Naive thymus-derived CD8-positive, alpha-beta T cell (primary cell): ENCODE results near the gene PGBD5. TPM values are rescaled to one million over a fixed set of nuclear protein-coding genes. Genes with fewer than 3 reads are reported as not detected.

Experiments
- ATAC-seq, 2 donors: fragments of 150-1000 bp; cut with Tn5 transposase in 1 of 2; sonication (Bioruptor Pico), chemical (Tn5 transposase) in 1 of 2; 1 replicate in 1 of 2; 2 replicates in 1 of 2; pipeline ENCODE4 v1.10.0; 2021; ENCODE audit warnings: mild to moderate bottlenecking in 2 of 2, moderate library complexity in 2 of 2
- POLR2A ChIA-PET: fragments of 350-600 bp; sonication (Branson Sonifier 250); formaldehyde crosslinking; loops from one replicate; lab custom pipeline; 2021; ENCODE audit warnings: antibody characterized with exemption; lab: Charles Lee
- DNase-seq, 10 donors: peaks; one replicate each; pipeline versions ENCODE4 v3.0.0 to v3.0.0-alpha.2; 2020 to 2022
- H3K27ac Mint-ChIP-seq, 10 donors: one replicate each; pipeline ENCODE4 v1.8.0; 2020 to 2022; ENCODE audit warnings: mild to moderate bottlenecking in 10 of 10, mixed read lengths in 10 of 10, moderate library complexity in 4 of 10, inconsistent platforms in 1 of 10
- H3K27me3 Mint-ChIP-seq, 5 donors: one replicate each; pipeline ENCODE4 v1.8.0; 2021 to 2022; ENCODE audit warnings: mixed read lengths in 5 of 5
- H3K36me3 Mint-ChIP-seq, 3 donors: one replicate each; pipeline ENCODE4 v1.8.0; 2020 to 2022; ENCODE audit warnings: mixed read lengths in 3 of 3, mild to moderate bottlenecking in 2 of 3, inconsistent platforms in 1 of 3
- H3K4me1 Mint-ChIP-seq, 4 donors: one replicate each; pipeline ENCODE4 v1.8.0; 2021 to 2022; ENCODE audit warnings: mixed read lengths in 4 of 4
- H3K4me3 Mint-ChIP-seq, 10 donors: one replicate each; pipeline ENCODE4 v1.8.0; 2020 to 2022; ENCODE audit warnings: mild to moderate bottlenecking in 10 of 10, mixed read lengths in 10 of 10, moderate library complexity in 6 of 10, inconsistent platforms in 1 of 10
- H3K9me3 Mint-ChIP-seq, 9 donors: one replicate each; pipeline ENCODE4 v1.8.0; 2020 to 2022; ENCODE audit warnings: mixed read lengths in 9 of 9, mild to moderate bottlenecking in 3 of 9, inconsistent platforms in 1 of 9, moderate library complexity in 1 of 9
- polyA plus RNA-seq, 3 donors: library from polyadenylated mRNA; unstranded; fragments of 300-500 nt; fragmentation: Illumina TruSeq; gene quantifications; one replicate each; pipeline ENCODE4 v1.2.3, GENCODE V29; 2021
- total RNA-seq, 8 experiments: library from RNA in 2 of 8; stranded (reverse) in 2 of 8; gene quantifications; one replicate each; pipeline ENCODE4 v1.2.3 and lab custom pipeline; 2021 to 2026

Gene PGBD5
- total and polyA plus RNA-seq, 5 experiments from 2014 or later: not detected

- H3K4me3 Mint-ChIP-seq: peak overlapping the region in 5 of 10 donors; percentile 3 to 74 (median 32)
- DNase-seq: no peak
- H3K36me3 Mint-ChIP-seq: peaks cover 0 to 2% (median 0%) of the 10 kb centered on the region in 3 donors
- ATAC-seq: no peak
- H3K9me3 Mint-ChIP-seq: no peaks in the 10 kb centered on the region
- H3K27ac Mint-ChIP-seq: peak overlapping the region in 5 of 10 donors; percentile 10 to 88 (median 62)
- peaks cover 13 to 28% (median 17%) of the 10 kb centered on the region in 4 donors for H3K4me1 Mint-ChIP-seq
- peaks cover 0 to 15% (median 8%) of the 10 kb centered on the region in 5 donors for H3K27me3 Mint-ChIP-seq
- POLR2A ChIA-PET: no interaction called here
Measured at GRCh38 chr1:230292689-230293389, 133.3 kb downstream of the PGBD5 start.

GRCh38 chr1:230291731-230292620 lies 134.2 kb downstream of the PGBD5 start:
- DNase-seq (peak in 5 of 10 donors; percentile 8 to 42 (median 28)), ATAC-seq (peak; percentile 61 to 77)
- Mint-ChIP-seq H3K4me1 (peaks cover 13 to 28% (median 17%) of the 10 kb centered on the region in 4 donors), H3K4me3 (peak overlapping the region; percentile 15 to 83 (median 68)), H3K36me3 (no peaks in the 10 kb centered on the region), H3K27me3 (peaks cover 0 to 19% (median 8%) of the 10 kb centered on the region in 5 donors), H3K9me3 (no peaks in the 10 kb centered on the region), H3K27ac (peak overlapping the region in 8 of 10 donors; percentile 47 to 88 (median 60))
- POLR2A ChIA-PET: interaction anchor here (0.6 to 0.7 kb wide), 2 partner anchors 10 to 646 kb away, joined by 4 to 7 read pairs; no protein-coding TSS in a partner anchor

- Mint-ChIP-seq H3K27ac (no peak overlapping the region), H3K4me1 (peaks cover 13 to 28% (median 18%) of the 10 kb centered on the region in 4 donors), H3K4me3 (no peak overlapping the region), H3K9me3 (no peaks in the 10 kb centered on the region), H3K27me3 (peaks cover 0 to 19% (median 8%) of the 10 kb centered on the region in 5 donors), H3K36me3 (no peaks in the 10 kb centered on the region)
- ATAC-seq: no peak
- DNase-seq: no peak
- POLR2A ChIA-PET: no interaction called here
Measured at GRCh38 chr1:230289350-230289644, 136.8 kb downstream of the PGBD5 start.

GRCh38 chr1:230288641-230289349 lies 137.3 kb downstream of the PGBD5 start:
- POLR2A ChIA-PET: no interaction called here
- H3K27ac Mint-ChIP-seq: no peak overlapping the region
- H3K4me3 Mint-ChIP-seq: peak overlapping the region in 1 of 10 donors; percentile 52
- peaks cover 0 to 19% (median 8%) of the 10 kb centered on the region in 5 donors for H3K27me3 Mint-ChIP-seq
- no peak for ATAC-seq
- no peak for DNase-seq
- no peaks in the 10 kb centered on the region for H3K36me3 Mint-ChIP-seq
- no peaks in the 10 kb centered on the region for H3K9me3 Mint-ChIP-seq
- peaks cover 13 to 28% (median 18%) of the 10 kb centered on the region in 4 donors for H3K4me1 Mint-ChIP-seq

- no peaks in the 10 kb centered on the region for H3K36me3 Mint-ChIP-seq
- POLR2A ChIA-PET: no interaction called here
- DNase-seq (peak in 1 of 10 donors; percentile 34), ATAC-seq (no peak)
- H3K4me1 Mint-ChIP-seq: peaks cover 13 to 29% (median 18%) of the 10 kb centered on the region in 4 donors
- H3K27ac Mint-ChIP-seq: peak overlapping the region in 2 of 10 donors; percentile 19 to 43
- H3K27me3 Mint-ChIP-seq: peaks cover 0 to 19% (median 4%) of the 10 kb centered on the region in 5 donors
- peak overlapping the region in 1 of 10 donors; percentile 25 for H3K4me3 Mint-ChIP-seq
- H3K9me3 Mint-ChIP-seq: no peaks in the 10 kb centered on the region
Measured at GRCh38 chr1:230287674-230288315, 138.3 kb downstream of the PGBD5 start.

GRCh38 chr1:230286890-230287269 lies 139.3 kb downstream of the PGBD5 start:
- POLR2A ChIA-PET: no interaction called here
- Mint-ChIP-seq H3K4me3 (no peak overlapping the region), H3K36me3 (no peaks in the 10 kb centered on the region), H3K27me3 (peaks cover 0 to 11% (median 3%) of the 10 kb centered on the region in 5 donors), H3K9me3 (no peaks in the 10 kb centered on the region), H3K27ac (no peak overlapping the region), H3K4me1 (peaks cover 8 to 28% (median 15%) of the 10 kb centered on the region in 4 donors)
- DNase-seq (peak in 1 of 10 donors; percentile 53), ATAC-seq (no peak)

GRCh38 chr1:230286166-230286889 lies 139.8 kb downstream of the PGBD5 start:
- peak overlapping the region in 1 of 10 donors; percentile 27 for H3K27ac Mint-ChIP-seq

GRCh38 chr1:230285351-230285750 lies 140.8 kb downstream of the PGBD5 start:
- no peaks in the 10 kb centered on the region for H3K9me3 Mint-ChIP-seq
- no peak for DNase-seq
- H3K27me3 Mint-ChIP-seq: peaks cover 0 to 8% (median 1%) of the 10 kb centered on the region in 5 donors
- no peaks in the 10 kb centered on the region for H3K36me3 Mint-ChIP-seq
- peaks cover 6 to 27% (median 18%) of the 10 kb centered on the region in 4 donors for H3K4me1 Mint-ChIP-seq
- H3K4me3 Mint-ChIP-seq: no peak overlapping the region
- POLR2A ChIA-PET: no interaction called here
- ATAC-seq: no peak
- no peak overlapping the region for H3K27ac Mint-ChIP-seq

More at GRCh38 chr1:230286166-230286889, 139.8 kb downstream of the PGBD5 start:
- Mint-ChIP-seq H3K36me3 (no peaks in the 10 kb centered on the region), H3K4me3 (no peak overlapping the region), H3K9me3 (no peaks in the 10 kb centered on the region), H3K4me1 (peaks cover 7 to 28% (median 16%) of the 10 kb centered on the region in 4 donors), H3K27me3 (peaks cover 0 to 8% (median 1%) of the 10 kb centered on the region in 5 donors)
- peak in 1 of 10 donors; percentile 45 for DNase-seq
- POLR2A ChIA-PET: no interaction called here
- ATAC-seq: no peak

- no peaks in the 10 kb centered on the region for H3K9me3 Mint-ChIP-seq
- peaks cover 7 to 28% (median 18%) of the 10 kb centered on the region in 4 donors for H3K4me1 Mint-ChIP-seq
- ATAC-seq (no peak), DNase-seq (peak in 1 of 10 donors; percentile 51)
- peaks cover 0 to 4% (median 0%) of the 10 kb centered on the region in 3 donors for H3K36me3 Mint-ChIP-seq
- POLR2A ChIA-PET: no interaction called here
- peak overlapping the region in 3 of 10 donors; percentile 6 to 59 (median 55) for H3K27ac Mint-ChIP-seq
- H3K27me3 Mint-ChIP-seq: peaks cover 0 to 8% (median 1%) of the 10 kb centered on the region in 5 donors
- H3K4me3 Mint-ChIP-seq: no peak overlapping the region
Measured at GRCh38 chr1:230284891-230285290, 141.2 kb downstream of the PGBD5 start.

GRCh38 chr1:230283678-230284077 lies 142.5 kb downstream of the PGBD5 start:
- H3K4me3 Mint-ChIP-seq: no peak overlapping the region
- H3K27me3 Mint-ChIP-seq: peaks cover 0 to 5% (median 1%) of the 10 kb centered on the region in 5 donors
- DNase-seq (no peak), ATAC-seq (no peak)
- peaks cover 0 to 14% (median 0%) of the 10 kb centered on the region in 3 donors for H3K36me3 Mint-ChIP-seq
- peak overlapping the region in 7 of 10 donors; percentile 48 to 87 (median 57) for H3K27ac Mint-ChIP-seq
- POLR2A ChIA-PET: no interaction called here
- H3K4me1 Mint-ChIP-seq: peaks cover 15 to 34% (median 27%) of the 10 kb centered on the region in 4 donors
- no peaks in the 10 kb centered on the region for H3K9me3 Mint-ChIP-seq

GRCh38 chr1:230282157-230282556 lies 144.0 kb downstream of the PGBD5 start:
- peaks cover 24 to 49% (median 40%) of the 10 kb centered on the region in 4 donors for H3K4me1 Mint-ChIP-seq
- peak in 1 of 2 donors; percentile 52 for ATAC-seq
- peak in 1 of 10 donors; percentile 40 for DNase-seq
- H3K4me3 Mint-ChIP-seq: peak overlapping the region in 7 of 10 donors; percentile 11 to 69 (median 22)
- no peaks in the 10 kb centered on the region for H3K9me3 Mint-ChIP-seq
- peak overlapping the region in 9 of 10 donors; percentile 44 to 92 (median 71) for H3K27ac Mint-ChIP-seq
- H3K27me3 Mint-ChIP-seq: no peaks in the 10 kb centered on the region
- POLR2A ChIA-PET: interaction anchor here (0.5 to 0.7 kb wide), 3 partner anchors 9 to 235 kb away, joined by 5 to 7 read pairs (median 6); no protein-coding TSS in a partner anchor
- peaks cover 0 to 22% (median 0%) of the 10 kb centered on the region in 3 donors for H3K36me3 Mint-ChIP-seq
